HG03175 (cell line): ENCODE measurements around the gene AIG1.
"Not testable (repeated sequence)": the region's sequence is repeated elsewhere in the genome, so short reads cannot be mapped to it uniquely, and the experiment has no call there.

Experiments
- ATAC-seq: cut with Tn5 transposase; IDR thresholded peaks from one replicate; pipeline ENCODE4 v1.9.1; 2021; ENCODE audit warnings: mild to moderate bottlenecking, moderate library complexity; ENCODE audit not compliant: unreplicated experiment

AIG1 gene

DNA sequence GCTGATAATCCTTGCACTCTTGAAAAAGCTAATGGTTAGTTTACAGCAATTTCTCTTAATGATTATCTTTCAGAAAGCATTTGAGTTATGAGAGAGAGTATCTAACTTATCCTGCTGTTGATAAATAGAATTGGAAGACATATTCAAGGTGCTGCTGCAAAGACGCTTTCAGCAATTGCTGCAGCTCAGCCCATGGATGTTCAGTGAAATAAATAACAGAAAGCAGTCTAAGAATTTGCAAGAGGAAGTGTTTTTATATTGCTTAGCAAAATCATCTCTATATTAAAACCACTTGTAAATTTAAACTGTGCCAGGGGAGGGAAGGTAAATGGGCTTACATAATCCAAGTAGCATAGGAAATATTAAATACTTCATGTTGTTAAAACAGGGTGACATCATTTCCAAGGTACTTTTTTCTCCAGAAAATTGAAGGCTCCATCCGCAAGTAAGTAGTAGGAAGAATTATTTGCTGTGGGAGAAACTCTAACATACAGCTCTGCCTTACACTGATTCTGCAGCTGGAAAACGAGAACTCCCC lies 201.3 kb downstream of the AIG1 start:
- ATAC-seq = no peak

DNA sequence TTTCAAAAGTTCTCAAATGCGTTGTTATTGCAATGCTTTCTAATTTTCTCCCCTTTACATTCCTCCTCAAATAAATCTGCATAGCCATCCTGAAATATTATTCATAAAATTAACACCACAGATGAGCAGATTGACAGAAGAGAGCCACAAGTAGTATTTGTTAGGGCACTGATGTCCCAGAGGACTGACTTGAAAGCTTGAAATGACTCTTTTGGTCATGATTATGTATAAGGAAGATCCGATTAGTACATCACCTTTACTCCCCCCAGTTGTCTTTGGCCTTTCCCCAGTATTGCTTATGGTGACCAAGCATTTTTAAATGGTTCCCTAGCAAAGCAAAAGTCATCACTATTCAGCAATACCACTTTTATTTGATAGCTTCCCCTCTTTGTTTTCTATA lies 202.2 kb downstream of the AIG1 start:
- peak; percentile 45 for ATAC-seq

DNA sequence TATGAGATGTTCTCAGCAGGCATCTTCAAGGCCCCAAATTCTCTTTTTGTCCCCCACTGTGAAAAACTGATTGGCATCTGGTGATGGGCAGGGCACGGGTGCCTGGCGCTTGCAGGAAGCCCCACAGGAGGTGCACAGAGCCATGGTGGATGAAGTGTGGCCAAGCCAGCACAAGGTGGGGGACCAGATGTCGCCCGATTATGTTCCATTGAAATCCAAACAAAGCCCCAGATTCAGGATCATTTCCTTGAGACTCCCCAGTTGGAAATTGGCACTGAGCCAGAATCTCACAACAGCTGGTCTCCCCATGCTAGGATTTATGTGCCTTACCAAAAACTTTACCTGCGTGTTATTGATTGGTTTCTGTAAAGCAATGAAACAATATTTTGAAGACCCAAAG lies 203.7 kb downstream of the AIG1 start:
- no peak for ATAC-seq

DNA sequence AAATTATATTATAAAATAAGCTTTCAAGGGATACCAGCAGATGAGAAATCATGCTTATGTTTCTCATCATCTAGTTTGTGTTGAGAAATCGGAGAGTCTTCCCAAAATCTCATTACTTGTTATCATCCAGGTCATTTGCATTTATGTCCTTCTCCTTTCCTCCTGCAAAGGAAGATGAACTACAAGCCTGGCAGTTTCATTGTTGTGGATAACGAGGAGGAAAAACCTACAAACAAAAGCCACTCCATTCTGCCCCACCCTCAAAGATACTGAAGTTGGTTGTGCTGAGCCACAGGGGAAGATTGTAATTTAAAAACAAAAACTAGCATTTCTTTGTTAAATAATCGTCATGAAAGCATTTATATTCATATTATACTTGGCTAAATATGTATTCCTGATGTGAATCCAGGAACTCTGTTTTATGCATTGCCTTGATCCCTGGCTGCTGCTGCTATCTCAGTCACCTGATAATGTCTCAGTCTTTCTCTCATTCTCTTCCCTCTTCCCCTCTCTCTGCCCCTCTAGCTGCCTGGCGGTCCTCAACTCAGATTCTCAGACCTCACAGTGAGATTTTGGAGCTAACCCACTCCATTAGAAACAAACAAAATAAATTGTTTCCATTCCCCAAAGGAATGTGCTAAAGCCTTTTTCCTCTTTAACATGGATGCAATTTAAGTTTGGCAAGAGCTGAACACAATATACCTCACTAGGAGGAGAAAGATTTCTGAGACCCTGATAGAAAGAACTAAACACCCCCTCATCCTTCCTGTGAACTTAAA lies 204.5 kb downstream of the AIG1 start:
- ATAC-seq = no peak

DNA sequence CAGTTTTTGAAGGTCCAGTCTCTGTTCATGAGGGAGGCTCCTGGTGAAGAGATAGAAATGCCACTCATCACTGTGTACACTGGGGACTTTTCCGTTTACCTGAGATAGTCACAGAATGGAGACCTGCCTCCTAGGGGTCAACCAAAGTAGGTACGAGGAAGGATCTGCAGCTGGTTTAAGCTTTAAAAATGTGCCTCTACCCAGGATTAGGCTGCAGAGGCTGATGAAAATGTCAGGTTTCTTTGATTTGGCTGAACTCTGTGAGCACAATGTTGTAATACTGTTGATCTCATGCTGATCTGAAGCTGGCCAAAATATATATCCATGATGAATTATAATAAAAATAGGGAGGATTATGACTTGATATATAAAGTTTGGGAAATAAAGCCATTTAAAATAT lies 207.1 kb downstream of the AIG1 start:
- ATAC-seq = no peak

DNA sequence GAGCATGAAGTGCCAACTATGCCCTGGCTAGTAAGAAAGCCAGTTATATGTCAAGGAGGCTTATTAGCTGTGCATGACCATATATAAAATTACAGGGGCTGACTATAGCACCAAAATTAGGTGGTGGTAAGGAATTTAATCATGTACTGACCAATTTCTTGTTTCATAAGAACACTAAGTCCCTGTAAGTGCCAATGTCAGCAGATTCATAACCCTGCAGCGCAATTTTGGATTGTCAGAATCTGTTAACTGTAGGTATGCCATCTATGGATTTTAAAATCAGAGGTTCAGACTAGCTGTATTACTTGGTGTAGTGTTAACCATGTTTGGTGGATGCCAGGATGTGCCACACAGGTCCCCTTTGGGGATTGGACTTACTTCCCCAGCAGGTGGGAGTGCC lies 207.8 kb downstream of the AIG1 start:
- no peak for ATAC-seq

DNA sequence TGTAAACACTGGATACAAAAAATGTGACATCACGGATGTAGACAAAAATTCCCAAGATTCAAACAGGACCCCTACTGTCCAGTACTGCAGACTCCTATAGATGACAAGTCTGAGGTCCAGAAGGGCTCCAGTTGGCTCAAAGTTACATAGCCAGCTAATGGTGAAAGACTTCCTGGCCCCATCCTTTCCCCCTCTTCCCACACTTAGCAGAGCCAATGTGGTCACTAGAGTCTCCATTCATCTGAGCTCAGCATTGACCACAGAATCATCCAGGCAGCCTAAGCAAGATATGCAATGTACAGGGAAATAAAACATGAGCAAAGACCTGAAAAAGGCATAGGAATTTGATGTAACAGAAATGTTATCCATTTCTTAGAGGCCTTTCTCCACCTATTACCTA lies 209.3 kb downstream of the AIG1 start:
- ATAC-seq = no peak

DNA sequence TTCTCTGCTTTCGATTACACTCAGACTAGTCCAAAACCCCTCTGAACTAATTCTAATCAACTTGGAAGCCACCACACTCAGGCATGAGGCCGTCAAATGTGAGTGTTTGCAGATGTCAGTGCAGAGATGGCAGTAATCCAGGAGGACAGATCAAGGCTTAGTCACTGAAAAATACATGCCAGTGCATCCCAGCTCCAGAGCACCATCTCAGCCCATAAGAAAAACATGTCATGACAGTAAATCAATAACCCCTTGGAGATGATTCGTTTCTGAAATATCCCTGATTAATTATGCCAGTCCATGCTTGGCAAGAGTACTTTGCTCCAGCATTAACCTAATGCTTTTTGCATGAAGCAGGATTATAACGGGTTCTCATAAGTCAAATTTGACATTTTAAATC lies 210.3 kb downstream of the AIG1 start:
- ATAC-seq = no peak

DNA sequence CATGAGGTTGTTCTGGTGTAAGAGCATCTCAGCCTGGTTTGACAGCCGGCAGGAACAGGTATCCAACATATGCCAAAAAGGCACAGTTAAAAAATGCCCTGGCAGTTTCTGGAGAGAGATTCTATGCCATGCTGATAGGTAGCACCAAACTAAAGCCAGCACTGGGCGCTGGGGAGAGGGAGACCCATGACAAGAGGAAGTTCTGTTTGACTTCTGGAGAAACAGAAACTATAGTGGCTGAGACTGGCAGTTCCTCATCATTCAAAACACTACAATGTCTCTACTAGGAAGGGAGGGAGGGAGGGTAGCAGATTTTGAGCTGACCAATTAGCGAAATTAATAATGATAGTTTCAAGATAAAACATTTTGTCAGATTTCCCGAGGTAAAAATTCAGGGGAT lies 215.7 kb downstream of the AIG1 start:
- peak; percentile 97 for ATAC-seq

DNA sequence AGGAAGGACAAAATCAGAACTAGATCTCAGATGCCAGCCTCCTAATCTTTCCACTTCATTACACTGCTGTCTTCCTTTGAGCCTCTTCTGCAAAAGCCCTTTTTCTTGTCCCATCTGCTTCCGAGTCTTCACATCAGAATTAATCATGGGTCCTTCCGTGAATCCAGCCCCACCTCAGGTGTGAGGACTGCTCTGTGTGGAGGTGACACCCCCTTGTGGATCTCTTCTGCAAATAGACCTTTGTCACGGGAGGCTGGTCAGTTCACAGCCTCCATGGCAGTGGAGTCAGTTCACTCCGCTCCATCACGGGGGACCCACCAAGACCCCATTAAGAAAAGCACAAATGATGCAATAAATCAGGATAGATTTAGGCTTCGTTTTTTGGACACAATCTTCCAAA lies 218.7 kb downstream of the AIG1 start:
- no peak for ATAC-seq

DNA sequence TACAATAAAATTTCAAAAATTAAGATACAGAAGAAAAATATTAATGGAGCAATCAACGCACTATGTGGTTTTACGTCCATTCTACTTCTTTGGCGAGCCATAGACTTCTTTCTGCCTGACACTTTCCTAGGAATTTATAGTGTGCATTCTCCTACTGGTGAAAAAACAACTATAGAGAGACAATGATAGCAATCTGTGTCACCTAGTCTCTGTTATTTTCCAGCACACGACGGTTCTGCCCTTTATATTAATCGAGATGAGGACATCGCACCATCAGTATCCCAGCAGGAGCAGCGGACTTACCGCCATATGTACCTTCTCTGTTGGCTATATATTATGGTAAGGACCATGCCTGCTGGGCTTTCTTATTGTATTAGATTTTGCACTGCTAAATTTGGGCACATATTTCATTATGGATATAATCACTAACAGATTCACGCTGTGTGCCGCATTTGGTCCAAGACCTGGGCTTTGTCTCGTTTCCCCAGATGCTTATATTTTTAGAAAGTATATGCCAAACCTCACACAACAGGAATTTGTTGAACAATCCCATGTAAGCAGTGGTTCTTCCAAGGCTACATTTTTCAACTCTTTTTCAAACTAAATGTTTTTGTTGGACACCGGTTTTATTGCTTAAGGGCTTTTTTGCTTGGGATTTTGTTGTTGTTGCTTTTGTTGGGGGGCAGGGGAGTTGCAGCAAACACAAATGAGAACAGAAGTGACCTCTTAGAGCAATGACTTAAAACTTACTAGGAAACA lies 223.4 kb downstream of the AIG1 start:
- ATAC-seq = no peak

DNA sequence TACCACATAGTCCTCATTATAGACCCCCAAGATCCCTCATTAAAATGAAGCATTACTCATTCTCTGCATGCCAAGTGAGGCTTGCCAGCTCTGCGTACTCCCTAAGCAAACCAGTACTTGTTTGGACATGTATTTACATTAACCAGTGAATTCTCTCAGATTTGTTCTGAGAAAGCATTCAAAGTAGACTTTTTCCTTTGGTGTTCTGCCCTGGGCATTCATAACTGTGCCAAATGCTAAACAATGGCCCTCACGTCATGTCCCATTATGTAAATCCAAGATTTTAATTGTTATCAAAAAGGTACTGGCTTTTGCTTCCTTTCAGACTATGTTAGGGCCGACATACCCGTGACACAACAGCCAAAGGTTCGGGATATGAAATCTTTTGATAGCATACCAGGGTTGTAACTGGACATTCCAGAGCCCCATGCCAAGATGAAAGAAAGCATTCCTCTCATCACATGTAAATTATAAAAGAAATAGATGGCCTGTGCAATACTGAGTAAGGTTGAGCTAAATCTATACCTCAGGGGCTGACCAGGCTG lies 225.6 kb downstream of the AIG1 start:
- no peak for ATAC-seq

DNA sequence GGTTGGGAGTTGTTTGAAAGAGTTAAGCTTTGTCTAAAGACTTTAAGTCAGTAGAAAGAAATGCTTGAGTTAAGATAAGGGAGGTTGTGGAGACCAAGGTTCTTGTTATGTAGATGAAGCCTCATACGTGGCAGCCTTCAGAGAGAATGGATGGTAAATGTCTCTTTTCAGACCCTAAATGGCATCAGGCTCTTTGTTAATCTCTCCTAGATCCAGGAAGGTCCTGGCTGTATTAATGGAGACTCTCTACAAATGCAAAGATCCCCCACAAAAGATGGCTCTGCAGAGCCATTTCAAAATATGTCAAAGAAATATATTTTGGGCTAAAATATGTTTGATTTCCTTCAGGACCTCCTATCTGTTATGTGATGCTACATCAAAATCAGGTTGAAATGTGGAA lies 228.2 kb downstream of the AIG1 start:
- no peak for ATAC-seq

DNA sequence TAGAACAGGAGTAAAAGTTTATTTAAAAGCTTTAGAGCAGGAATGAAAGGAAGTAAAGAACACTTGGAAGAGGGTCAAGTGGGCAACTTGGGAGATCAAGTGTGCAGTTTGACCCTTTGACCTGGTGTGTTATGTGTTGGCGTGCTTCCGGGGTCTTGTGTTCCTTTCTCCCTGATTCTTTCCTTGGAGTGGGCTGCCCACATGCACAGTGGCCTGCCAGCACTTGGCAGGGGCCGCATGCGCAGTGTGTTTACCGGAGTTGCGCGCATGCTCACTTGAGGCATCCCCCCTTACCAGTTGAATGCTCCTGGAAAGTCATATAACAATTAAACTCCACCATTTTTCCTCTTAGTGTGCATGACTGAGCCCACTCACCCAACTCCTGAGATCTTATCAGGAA lies 229.5 kb downstream of the AIG1 start:
- ATAC-seq = no peak

DNA sequence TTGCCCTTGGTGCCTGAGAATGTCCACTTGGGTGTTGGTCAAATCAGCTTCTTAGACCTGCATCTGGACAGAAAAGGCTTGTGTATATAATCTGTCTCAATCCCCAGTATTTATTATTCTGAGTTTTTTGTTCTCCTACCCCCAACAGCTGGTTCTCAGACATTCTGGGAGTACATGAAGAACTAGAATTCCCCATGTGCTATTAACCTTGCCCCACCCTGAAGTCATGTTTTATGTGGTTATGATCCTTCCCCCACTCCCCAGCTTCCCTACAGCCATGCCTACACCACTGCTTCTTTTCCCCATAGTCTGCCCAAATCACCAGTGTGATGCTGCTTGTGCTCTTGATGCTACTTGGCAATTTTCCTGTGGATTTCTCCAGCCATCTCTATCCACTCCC lies 232.8 kb downstream of the AIG1 start:
- no peak for ATAC-seq

DNA sequence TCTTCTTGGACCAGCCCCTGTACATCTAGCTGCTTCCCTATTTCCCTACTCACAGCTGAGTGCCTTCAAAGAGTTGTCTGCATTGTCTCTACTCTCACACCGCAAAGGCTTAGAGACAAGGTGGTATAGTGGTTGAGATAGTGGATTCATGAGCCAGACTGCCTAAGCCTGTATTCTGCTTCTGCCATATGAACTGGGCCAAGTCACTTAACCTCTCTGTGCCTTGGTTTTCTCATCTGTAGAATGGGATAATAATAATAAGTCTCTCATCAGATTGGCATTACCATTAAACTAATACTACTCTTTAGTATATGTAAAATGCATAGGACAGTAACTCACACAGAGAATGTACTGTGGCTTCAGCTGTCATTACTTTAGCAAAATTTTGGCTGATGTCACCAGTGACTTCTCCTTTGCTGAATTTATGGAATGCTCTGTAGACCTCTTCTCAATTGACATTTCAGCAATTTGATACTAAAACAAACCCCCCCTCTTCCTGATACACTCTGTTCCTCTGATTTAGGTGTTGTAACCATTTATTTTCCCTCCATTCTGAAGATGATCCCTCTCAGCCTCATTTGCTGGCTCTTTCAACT lies 233.7 kb downstream of the AIG1 start:
- ATAC-seq = no peak

DNA sequence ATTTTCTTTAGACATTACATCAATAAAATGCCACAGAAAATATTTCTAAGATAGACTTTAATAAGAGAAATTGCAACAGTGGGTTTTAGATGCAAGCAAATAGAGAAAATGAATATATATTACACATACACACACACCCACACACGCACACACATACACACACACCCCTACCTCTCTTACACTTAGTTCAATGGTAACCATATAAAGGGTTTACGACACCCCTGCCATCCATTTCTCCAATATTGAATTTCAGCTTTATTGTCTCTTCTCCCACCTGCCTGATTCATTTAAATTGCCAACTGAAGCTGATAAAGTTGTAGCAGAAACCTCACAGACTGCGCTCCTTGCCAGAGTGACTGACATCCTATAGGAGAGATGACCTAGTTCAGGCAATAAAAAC lies 235.2 kb downstream of the AIG1 start:
- ATAC-seq = no peak

DNA sequence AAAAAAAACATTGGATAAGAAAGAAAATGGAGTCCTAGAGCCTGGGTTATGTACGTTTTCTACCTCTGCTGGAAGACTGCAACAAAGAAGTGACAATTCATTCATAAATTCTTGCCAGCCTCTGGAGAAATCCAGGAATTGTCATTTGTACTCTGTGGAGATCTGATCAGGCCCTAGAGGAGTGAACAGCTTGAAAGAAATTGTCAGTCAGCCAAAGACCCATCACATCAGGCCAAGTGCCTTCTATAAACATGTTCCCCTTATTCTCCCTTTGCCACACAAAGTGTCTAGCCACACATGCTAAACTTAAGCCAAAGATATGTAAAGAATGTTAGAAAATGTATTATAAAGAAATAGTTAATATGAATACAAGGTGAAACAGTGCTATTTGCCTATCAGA lies 237.4 kb downstream of the AIG1 start:
- ATAC-seq = no peak

DNA sequence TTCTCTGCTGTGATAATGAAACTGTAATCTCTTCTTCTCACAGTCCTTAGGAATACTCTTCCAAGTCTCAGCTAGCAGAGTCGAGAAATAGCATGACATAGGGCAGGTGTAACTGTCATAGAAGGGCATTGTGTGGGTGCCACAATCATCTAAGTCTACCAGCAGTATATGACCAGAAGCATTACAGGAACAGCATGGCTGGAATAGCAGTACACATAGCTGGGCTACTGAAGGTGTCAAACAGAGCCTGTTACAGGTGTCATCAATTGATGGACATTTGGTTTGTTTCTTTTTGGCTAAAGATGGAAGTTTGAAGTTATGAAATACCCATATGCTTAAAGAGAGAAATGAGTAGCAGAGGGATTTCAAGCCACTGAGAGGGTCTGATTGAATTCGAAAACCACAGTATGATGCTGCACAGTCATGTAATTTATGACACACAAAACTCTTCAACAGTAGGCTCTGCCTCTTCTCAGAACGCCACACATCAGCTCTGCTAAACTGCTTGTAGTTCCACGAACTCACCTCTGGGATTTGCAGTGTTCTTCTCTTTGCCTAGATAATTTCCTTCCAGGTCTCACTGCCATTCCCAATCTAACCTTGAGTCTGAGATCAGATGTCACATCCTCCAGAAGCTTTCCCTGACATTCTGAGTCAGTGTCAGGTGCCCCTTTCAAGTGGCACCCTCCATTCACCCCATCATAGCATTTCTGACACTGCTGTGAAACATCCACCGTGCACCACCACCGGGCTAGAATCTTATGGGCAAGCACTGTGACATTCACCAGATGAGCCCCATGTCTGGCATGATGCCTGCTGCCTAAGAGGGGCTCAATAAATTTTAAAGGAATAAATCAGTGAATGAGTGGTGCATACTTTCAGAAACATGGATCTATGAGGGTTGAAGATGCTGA lies 238.8 kb downstream of the AIG1 start:
- peak; percentile 75 for ATAC-seq

DNA sequence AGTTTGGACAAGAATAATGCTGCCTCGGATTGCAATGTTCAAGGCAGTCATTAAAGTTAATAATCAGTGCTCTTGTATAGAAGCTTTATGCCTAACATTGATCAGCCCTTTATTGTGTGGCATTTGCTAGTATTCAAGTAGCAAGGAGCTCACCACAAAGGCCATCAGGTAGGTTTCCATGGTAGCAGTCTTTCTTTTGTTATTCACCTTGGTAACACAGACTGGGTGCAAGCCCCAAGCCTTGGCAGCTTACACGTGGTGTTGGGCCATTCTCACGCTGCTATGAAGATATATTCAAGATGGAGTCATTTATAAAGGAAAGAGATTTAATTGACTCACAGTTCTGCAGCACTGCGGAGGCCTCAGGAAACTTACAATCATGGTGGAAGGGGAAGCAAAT lies 240.5 kb downstream of the AIG1 start:
- ATAC-seq = no peak

DNA sequence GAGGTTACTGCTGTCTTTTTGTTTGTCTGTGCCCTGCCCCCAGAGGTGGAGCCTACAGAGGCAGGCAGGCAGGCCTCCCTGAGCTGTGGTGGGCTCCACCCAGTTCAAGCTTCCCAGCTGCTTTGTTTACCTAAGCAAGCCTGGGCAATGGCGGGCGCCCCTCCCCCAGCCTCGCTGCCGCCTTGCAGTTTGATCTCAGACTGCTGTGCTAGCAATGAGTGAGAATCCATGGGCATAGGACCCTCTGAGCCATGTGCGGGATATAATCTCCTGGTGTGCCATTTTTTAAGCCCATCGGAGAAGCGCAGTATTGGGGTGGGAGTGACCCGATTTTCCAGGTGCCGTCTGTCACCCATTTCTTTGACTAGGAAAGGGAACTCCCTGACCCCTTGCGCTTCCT lies 247.1 kb downstream of the AIG1 start:
- not testable (repeated sequence) for ATAC-seq
